HEK293 (cell line): ENCODE results near the gene ALPG.
"Not testable (repeated sequence)": the region's sequence is repeated elsewhere in the genome, so short reads cannot be mapped to it uniquely, and the experiment has no call there.

Experiments used
- CTCF ChIA-PET: fragments of 350-600 bp; formaldehyde crosslinking; extraction: SDS; loops from one replicate; lab custom pipeline; 2021; ENCODE audit warnings: antibody characterized with exemption; lab: Yijun Ruan, JAX
- POLR2A ChIA-PET: fragments of 300-600 bp; formaldehyde crosslinking; extraction: SDS; loops from one replicate; lab custom pipeline; 2020; ENCODE audit warnings: antibody characterized with exemption, inconsistent platforms; lab: Yijun Ruan, JAX
- H3K27ac ChIP-seq: fragments of 200-500 bp; sonication (Bioruptor generic); 2 replicates; pipeline ENCODE4 v1.5.1; 2014; ENCODE audit warnings: low read depth, low read length, control low read depth, inconsistent platforms; ENCODE audit errors: extremely low read depth
- H3K36me3 ChIP-seq, 2 experiments: fragments of 200-500 bp in 1 of 2; sonication (Bioruptor generic) in 1 of 2; 1 replicate in 1 of 2; 2 replicates in 1 of 2; pipeline ENCODE4 v1.5.1; 2014 to 2017; ENCODE audit warnings: inconsistent platforms in 2 of 2, low read length in 2 of 2; ENCODE audit not compliant: control insufficient read depth in 2 of 2, insufficient read depth in 1 of 2
- H3K4me1 ChIP-seq: fragments of 200-500 bp; sonication (Bioruptor generic); 2 replicates; pipeline ENCODE4 v1.5.1; 2014; ENCODE audit warnings: mild to moderate bottlenecking, low read length, inconsistent platforms; ENCODE audit not compliant: control insufficient read depth, insufficient read depth
- H3K4me3 ChIP-seq: 2 replicates; pipeline ENCODE4 v1.5.1; 2011; ENCODE audit warnings: low read depth, mild to moderate bottlenecking, control low read depth, low read length, moderate library complexity
- H3K9me3 ChIP-seq: fragments of 200-500 bp; sonication (Bioruptor generic); 2 replicates; pipeline ENCODE4 v1.5.1; 2014; ENCODE audit warnings: low read depth, low read length, inconsistent platforms; ENCODE audit not compliant: control insufficient read depth, insufficient read depth
- ATF2 ChIP-seq: fragments of 450-650 bp; formaldehyde crosslinking; IDR thresholded peaks from 2 replicates; pipeline ENCODE4 v1.5.1; 2016; ENCODE audit warnings: missing biosample characterization, missing genetic modification characterization, low read depth
- HIC1 ChIP-seq: fragments of 450-650 bp; formaldehyde crosslinking; IDR thresholded peaks from 2 replicates; pipeline ENCODE4 v1.5.1; 2016; ENCODE audit warnings: missing biosample characterization, missing genetic modification characterization
- KLF7 ChIP-seq: fragments of 450-650 bp; formaldehyde crosslinking; IDR thresholded peaks from 2 replicates; pipeline ENCODE4 v1.5.1; 2016; ENCODE audit warnings: missing biosample characterization, missing genetic modification characterization, borderline replicate concordance
- PBX3 ChIP-seq: sonication (generic); formaldehyde crosslinking; IDR thresholded peaks from 2 replicates; pipeline ENCODE4 v1.8.1; 2022; ENCODE audit warnings: mild to moderate bottlenecking, moderate library complexity, missing genetic modification reagents
- RBAK ChIP-seq: fragments of 450-650 bp; formaldehyde crosslinking; IDR thresholded peaks from 2 replicates; pipeline ENCODE4 v1.5.1; 2016; ENCODE audit warnings: missing biosample characterization, missing genetic modification characterization
- TRIM28 ChIP-seq: IDR thresholded peaks from 2 replicates; pipeline ENCODE4 v1.6.1; 2011; ENCODE audit warnings: low read length, control low read depth, borderline replicate concordance
- ZNF146 ChIP-seq: fragments of 450-650 bp; formaldehyde crosslinking; IDR thresholded peaks from 2 replicates; pipeline ENCODE4 v1.5.1; 2016; ENCODE audit warnings: missing biosample characterization, missing genetic modification characterization
- ZNF148 ChIP-seq: fragments of 450-650 bp; formaldehyde crosslinking; IDR thresholded peaks from 2 replicates; pipeline ENCODE4 v1.5.0; 2017; ENCODE audit warnings: missing biosample characterization, missing genetic modification characterization, borderline replicate concordance
- ZNF19 ChIP-seq: fragments of 450-650 bp; formaldehyde crosslinking; IDR thresholded peaks from 2 replicates; pipeline ENCODE4; 2016; ENCODE audit warnings: missing biosample characterization, missing genetic modification characterization, low read depth
- ZNF311 ChIP-seq: fragments of 450-650 bp; formaldehyde crosslinking; IDR thresholded peaks from 2 replicates; pipeline ENCODE4 v1.5.1; 2017; ENCODE audit warnings: missing biosample characterization, missing genetic modification characterization, borderline replicate concordance
- ZNF324 ChIP-seq: fragments of 450-650 bp; formaldehyde crosslinking; IDR thresholded peaks from 2 replicates; pipeline ENCODE4 v1.5.1; 2016; ENCODE audit warnings: missing biosample characterization, missing genetic modification characterization
- ZNF473 ChIP-seq: fragments of 450-650 bp; formaldehyde crosslinking; IDR thresholded peaks from 2 replicates; pipeline ENCODE4 v1.5.1; 2017; ENCODE audit warnings: missing biosample characterization, missing genetic modification characterization
- ZNF560 ChIP-seq: fragments of 450-650 bp; formaldehyde crosslinking; IDR thresholded peaks from 2 replicates; pipeline ENCODE4 v1.5.1; 2017; ENCODE audit warnings: missing biosample characterization, missing genetic modification characterization, borderline replicate concordance
- ZNF621 ChIP-seq: fragments of 450-650 bp; formaldehyde crosslinking; IDR thresholded peaks from 2 replicates; pipeline ENCODE4 v1.5.1; 2017; ENCODE audit warnings: missing biosample characterization, missing genetic modification characterization
- ZNF623 ChIP-seq: fragments of 450-650 bp; formaldehyde crosslinking; IDR thresholded peaks from 2 replicates; pipeline ENCODE4 v1.5.1; 2016; ENCODE audit warnings: missing biosample characterization, missing genetic modification characterization
- ZNF645 ChIP-seq: fragments of 450-650 bp; formaldehyde crosslinking; IDR thresholded peaks from 2 replicates; pipeline ENCODE4; 2016; ENCODE audit warnings: missing biosample characterization, missing genetic modification characterization
- ZNF768 ChIP-seq: fragments of 450-650 bp; formaldehyde crosslinking; IDR thresholded peaks from 2 replicates; pipeline ENCODE4 v1.5.1; 2018; ENCODE audit warnings: missing biosample characterization, mild to moderate bottlenecking, missing genetic modification characterization
- ZNF777 ChIP-seq: fragments of 450-650 bp; formaldehyde crosslinking; IDR thresholded peaks from 2 replicates; pipeline ENCODE4 v1.5.1; 2017; ENCODE audit warnings: missing biosample characterization, missing genetic modification characterization, borderline replicate concordance

ALPG gene

GRCh38 chr2:232402518-232402917, 4.1 kb upstream of the ALPG start (continued):
- TF ChIP-seq ZNF146 (tag by site-specific recombination), result no peak
- TF ChIP-seq ZNF148 (tag by site-specific recombination), result no peak

GRCh38 chr2:232405943-232406510, 617 bp upstream of the ALPG start:
- Histone ChIP-seq H3K27ac (no peak overlapping the region), H3K36me3 (no peaks in the 10 kb centered on the region), H3K4me3 (no peak overlapping the region), H3K9me3 (no peaks in the 10 kb centered on the region), H3K4me1 (no peaks in the 10 kb centered on the region)
- TF ChIP-seq ZNF768 (tag by site-specific recombination) (no peak), ZNF777 (tag by site-specific recombination) (no peak), HIC1 (tag by site-specific recombination) (no peak), ZNF645 (tag by site-specific recombination) (no peak), ZNF623 (no peak), ATF2 (tag by site-specific recombination) (no peak), ZNF324 (tag by site-specific recombination) (no peak), PBX3 (no peak), ZNF560 (tag by site-specific recombination) (no peak), RBAK (tag by site-specific recombination) (no peak), KLF7 (tag by site-specific recombination) (no peak), TRIM28 (no peak), ZNF473 (tag by site-specific recombination) (no peak), ZNF146 (tag by site-specific recombination) (no peak), ZNF19 (no peak), ZNF621 (tag by site-specific recombination) (no peak), ZNF311 (tag by site-specific recombination) (no peak)
- POLR2A ChIA-PET, result no interaction called here
- CTCF ChIA-PET, result no interaction called here

GRCh38 chr2:232407428-232408150, 945 bp downstream of the ALPG start:
- CTCF ChIA-PET, result not testable (repeated sequence)

GRCh38 chr2:232408269-232408668, 1.6 kb downstream of the ALPG start:
- POLR2A ChIA-PET, CTCF ChIA-PET, H3K9me3 ChIP-seq, H3K36me3 ChIP-seq, H3K4me1 ChIP-seq, H3K27ac ChIP-seq, H3K4me3 ChIP-seq: not testable (repeated sequence)

More at GRCh38 chr2:232407428-232408150, 945 bp downstream of the ALPG start:
- H3K9me3 ChIP-seq, H3K4me1 ChIP-seq, H3K4me3 ChIP-seq, POLR2A ChIA-PET, H3K27ac ChIP-seq, H3K36me3 ChIP-seq: not testable (repeated sequence)

GRCh38 chr2:232409617-232410016, 3.0 kb downstream of the ALPG start:
- H3K9me3 ChIP-seq, H3K4me3 ChIP-seq, POLR2A ChIA-PET, H3K36me3 ChIP-seq, H3K4me1 ChIP-seq, H3K27ac ChIP-seq, CTCF ChIA-PET: not testable (repeated sequence)
